Hematopoietic multipotent progenitor cell (in vitro differentiated cells): Measurements from ENCODE around the gene CSAD. TPM values are rescaled to one million over a fixed set of nuclear protein-coding genes. Genes with fewer than 3 reads are reported as not detected.
A peak's percentile ranks its signal among the peaks of the same experiment; 100 is the strongest.
"Not testable (repeated sequence)": the region's sequence is repeated elsewhere in the genome, so short reads cannot be mapped to it uniquely, and the experiment has no call there.

Source experiments
- DNase-seq, 3 donors: peaks; one replicate each; pipeline ENCODE4 v3.0.0-alpha.2; 2011 to 2015; ENCODE audit warnings: low read depth in 2 of 3, low spot score in 2 of 3
- total RNA-seq: library from RNA; depleted of rRNA; stranded (reverse); fragments of >200 nt; gene quantifications from one replicate; pipeline ENCODE4 v1.2.3, GENCODE V29; 2012

Gene CSAD
- total RNA-seq, 1 donor = 7.3 TPM

GRCh38 chr12:53219292-53219955 lies 38.7 kb upstream of the CSAD start:
- DNase-seq = no peak

- DNase-seq = no peak
Measured at GRCh38 chr12:53218551-53219291, 38.0 kb upstream of the CSAD start.

DNA sequence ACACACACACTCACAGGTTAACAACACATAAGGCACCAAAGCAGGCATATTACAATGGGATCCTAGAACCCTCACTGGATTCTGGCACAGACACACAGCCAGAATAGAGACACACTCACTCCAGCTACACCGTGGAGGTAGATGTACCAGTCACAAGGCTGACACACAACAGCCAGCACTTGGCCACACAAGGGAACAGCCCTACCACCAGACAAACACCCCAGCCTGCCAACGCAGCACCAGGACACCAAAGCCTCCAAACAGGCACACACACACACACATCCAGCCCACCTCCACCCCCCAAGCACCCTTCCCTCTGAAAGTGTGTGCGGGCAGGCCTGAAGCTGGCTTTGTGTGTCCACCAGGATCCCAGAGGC lies 37.2 kb upstream of the CSAD start:
- no peak for DNase-seq

DNA sequence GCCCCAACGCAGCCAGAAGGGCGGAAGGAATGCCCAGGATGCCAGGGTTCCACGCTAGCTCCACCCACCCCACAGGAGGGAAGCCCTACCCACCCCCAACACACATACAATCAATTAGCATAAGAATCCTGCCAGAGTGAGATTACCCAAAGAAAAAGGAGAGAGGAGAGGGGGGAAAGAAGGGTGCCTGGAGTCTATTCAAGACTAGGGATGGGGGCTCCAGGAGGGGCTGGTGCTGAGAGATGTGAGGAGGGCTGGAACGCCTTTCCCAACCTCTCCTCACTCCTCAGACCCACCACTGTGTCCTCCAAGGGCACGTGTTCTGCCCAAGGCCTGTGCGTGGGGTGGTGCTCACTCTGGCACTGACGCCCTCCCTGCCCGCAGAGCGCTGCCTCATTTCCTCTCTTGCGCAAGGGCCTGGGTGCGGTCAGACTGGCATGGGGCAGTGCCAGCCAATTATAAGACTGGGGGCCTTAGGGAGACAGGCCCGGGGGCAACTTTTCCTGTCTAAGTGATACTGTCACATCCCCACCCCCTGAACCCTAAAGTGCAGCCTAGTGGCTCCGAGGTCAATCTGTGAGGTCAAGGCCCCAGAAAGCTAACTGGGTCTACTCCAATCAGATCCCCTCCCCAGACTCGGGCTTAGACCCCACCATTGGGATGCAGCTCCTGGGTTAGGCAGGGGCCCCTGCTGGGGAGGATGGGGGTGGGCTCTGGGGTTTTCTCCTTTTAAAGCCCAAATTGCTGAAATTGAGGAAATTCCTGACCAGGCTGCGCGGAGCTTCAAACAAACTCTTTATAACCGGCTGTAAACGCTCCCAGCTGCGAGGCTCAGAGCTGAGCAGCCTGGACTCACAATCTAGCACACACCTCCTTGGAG lies 36.6 kb upstream of the CSAD start:
- DNase-seq = peak in 2 of 3 donors; percentile 55 to 66

GRCh38 chr12:53215497-53215896 lies 34.8 kb upstream of the CSAD start:
- no peak for DNase-seq

DNA sequence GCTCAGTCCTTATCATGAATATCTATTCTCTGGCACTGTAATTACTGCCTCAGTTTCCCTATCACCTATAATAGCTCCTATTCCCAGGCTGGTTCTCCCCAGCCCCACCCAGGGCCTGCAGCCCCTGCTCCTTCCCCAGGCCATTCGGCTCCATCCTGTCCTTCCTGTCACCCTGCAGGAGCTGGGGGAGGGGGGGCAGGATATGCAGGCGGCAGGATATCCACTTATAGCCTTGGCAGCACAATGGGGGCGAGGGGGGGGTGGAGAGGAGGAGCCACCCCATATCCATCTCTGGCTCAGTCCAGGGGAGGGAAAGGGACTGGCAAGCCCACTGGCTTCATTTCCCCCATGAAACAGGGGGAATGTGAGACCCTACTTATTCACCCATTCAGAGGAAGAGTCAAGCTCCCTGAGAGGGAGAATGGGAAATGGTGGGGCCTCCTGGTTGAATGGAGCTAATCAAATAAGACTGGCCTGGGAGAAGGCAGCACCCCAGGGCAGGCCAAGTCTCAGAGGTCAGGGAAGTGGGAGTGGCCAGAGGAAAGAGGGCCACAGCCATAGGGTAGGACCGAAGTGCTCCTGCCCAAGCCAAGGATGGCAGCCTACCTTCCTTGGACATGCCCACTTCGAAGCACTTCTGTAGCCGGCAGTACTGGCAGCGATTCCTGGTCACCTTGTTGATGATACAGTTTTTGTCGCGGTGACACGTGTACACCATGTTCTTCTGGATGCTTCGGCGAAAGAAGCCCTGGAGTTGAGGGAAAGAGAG lies 34.1 kb upstream of the CSAD start:
- no peak for DNase-seq

- no peak for DNase-seq
Measured at GRCh38 chr12:53214221-53214620, 33.5 kb upstream of the CSAD start.

DNA sequence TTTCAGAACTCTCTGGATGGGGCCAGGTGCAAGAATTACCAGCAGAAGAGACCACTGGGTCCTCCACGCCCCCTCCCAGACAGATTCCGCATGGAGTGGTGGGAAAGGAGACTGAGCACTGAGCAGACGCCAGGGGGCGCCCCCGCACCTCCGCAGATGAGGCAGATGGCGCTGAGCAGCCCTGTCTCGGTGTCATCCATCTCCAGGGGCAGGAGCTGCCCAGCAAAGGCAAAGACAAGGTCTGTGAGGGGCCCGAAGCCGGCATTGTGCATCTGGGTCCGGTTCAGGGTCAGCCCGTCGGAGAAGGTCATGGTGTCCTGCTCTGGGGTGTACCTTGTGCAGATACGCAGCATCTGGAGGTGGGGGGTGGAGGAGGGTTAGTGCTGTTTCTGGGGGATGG lies 32.6 kb upstream of the CSAD start:
- peak; percentile 72 to 81 (median 79) for DNase-seq

GRCh38 chr12:53212931-53213330 lies 32.2 kb upstream of the CSAD start:
- DNase-seq = no peak

GRCh38 chr12:53211476-53212381 lies 31.0 kb upstream of the CSAD start:
- DNase-seq = no peak

GRCh38 chr12:53210843-53211242 lies 30.1 kb upstream of the CSAD start:
- DNase-seq = no peak

DNA sequence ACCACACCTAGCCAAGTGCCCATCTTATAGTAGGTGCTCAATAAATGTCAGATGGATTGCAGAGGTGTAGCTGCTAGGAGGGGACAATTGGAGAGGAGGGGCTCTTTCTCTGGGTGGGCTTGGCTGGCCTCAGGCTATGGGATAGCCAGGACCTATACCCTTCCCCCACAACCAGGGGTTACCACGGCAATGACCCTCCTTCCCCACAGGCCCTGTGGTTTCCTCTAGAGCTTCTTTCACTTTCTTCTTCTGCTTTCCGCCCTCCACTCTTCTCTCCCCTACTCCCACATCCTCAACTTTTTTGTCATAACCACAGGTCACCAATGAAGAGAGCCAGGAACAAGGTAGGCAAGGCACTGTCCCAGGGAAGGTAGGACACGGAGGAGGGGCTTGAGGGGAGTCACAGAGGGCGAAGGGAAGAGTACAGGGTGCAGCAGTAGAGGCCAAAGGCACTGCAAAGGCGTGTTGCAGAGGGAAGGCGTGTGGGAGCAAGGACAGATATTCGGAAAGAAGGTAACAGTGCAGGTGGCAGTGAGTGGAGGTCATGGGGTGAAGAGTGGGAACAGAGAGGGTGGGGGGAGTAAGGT lies 28.2 kb upstream of the CSAD start:
- peak in 2 of 3 donors; percentile 57 to 58 for DNase-seq

- DNase-seq = no peak
Measured at GRCh38 chr12:53208435-53208834, 27.7 kb upstream of the CSAD start.

GRCh38 chr12:53207042-53207441 lies 26.3 kb upstream of the CSAD start, which contains the start of gene ITGB7:
ITGB7 (minus strand) TSS chr12:53207251; CDS start chr12:53200443, 6,808 bp downstream.
- DNase-seq = no peak

- DNase-seq = no peak
Measured at GRCh38 chr12:53205747-53206419, 25.2 kb upstream of the CSAD start.

- no peak for DNase-seq
Measured at GRCh38 chr12:53204351-53204750, 23.6 kb upstream of the CSAD start.

DNA sequence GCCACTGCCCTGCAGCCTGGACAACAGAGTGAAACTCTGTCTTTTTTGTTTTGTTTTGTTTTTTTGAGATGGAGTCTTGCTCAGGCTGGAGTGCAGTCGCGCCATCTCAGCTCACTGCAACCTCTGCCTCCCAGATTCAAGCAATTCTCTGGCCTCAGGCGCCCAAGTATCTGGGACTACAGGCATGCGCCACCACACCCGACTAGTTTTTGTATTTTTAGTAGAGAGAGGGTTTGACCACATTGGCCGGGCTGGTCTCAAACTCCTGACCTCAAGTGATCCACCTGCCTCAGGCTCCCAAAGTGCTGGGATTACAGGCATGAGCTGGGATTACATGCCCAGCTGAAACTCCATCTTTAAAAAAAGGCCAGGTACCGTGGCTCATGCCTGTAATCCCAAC lies 21.6 kb upstream of the CSAD start:
- not testable (repeated sequence) for DNase-seq

DNA sequence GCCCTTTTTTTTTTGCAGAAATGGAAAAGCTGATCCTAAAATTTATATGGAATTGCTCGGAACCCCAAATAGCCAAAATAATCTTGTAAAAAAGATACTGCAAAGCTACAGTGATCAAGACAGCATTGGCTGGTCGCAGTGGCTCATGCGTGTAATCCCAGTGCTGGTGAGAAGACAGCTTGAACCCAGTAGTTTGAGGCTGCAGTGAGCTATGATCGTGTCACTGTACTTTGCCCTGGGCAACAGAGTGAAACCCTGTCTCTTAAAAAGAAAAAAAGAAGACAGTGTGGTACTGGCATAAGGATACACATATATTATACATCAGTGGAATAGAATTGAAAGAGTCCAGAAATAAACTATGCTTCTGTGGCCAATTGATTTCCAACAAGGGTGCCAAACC lies 20.9 kb upstream of the CSAD start:
- no peak for DNase-seq

- DNase-seq = no peak
Measured at GRCh38 chr12:53201177-53201541, 20.4 kb upstream of the CSAD start.
